HG03097 (cell line): Measurements from ENCODE around the gene SEZ6L.

ENCODE experiments used
- ATAC-seq: cut with Tn5 transposase; IDR thresholded peaks from one replicate; pipeline ENCODE4 v1.9.1; 2021; ENCODE audit not compliant: unreplicated experiment, low FRiP score

The SEZ6L gene

DNA sequence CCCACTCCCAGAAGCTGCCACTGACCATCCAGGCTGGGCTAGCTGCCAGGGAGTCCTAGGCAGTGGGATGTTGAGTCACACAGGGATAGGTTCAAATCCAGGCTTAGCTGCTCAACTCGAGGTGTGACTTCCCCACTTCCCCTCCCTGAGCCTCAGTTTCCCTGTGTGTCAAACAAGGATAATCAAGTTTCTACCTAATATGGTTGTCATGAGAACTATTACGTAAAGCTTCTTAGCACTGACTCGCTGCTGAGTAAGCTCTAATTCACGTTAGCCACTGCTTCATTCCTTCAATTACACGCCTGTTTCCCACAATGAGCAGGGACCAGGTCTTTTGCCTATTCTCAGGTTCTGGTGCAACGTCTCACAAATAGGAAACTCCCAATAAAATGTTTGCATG, 67.7 kb downstream of the SEZ6L start:
- ATAC-seq = no peak

DNA sequence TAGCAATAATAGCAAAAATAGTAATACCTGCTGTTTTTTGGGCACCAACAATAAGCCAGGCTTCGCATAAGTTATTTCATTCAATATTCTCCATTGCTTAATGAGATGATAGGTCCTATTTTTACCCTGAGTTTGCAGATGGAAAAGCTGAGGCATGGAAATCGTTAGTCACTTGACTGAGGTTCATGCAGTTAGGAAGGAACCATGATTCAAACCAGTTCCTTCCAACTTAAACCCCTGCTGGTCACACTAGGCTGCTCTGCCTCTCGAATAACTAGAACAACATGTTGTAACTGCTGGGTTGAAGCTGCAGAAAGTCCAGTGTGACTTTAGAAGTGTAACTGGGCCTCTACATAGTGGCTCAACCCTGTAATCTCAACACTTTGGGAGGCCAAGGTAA, 69.3 kb downstream of the SEZ6L start:
- ATAC-seq = no peak

DNA sequence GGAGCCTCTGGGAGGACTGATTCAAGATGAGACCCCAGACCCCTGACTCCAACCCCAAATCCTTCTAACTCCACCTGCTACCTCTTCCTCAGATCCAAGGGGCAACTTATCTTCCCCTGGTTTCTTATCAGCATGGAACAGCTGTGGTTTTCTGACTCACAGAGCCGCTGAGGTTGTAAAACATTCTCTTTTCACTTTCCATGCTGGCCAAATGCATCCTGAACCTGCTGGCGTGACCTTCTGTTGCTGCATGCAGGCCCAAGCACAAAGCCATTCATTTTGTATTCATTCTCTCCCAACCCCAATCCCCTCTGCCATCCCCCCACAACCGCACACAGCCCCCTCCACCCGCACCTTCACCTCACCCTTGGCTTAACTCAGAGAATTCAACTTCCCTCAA, 70.3 kb downstream of the SEZ6L start:
- no peak for ATAC-seq

DNA sequence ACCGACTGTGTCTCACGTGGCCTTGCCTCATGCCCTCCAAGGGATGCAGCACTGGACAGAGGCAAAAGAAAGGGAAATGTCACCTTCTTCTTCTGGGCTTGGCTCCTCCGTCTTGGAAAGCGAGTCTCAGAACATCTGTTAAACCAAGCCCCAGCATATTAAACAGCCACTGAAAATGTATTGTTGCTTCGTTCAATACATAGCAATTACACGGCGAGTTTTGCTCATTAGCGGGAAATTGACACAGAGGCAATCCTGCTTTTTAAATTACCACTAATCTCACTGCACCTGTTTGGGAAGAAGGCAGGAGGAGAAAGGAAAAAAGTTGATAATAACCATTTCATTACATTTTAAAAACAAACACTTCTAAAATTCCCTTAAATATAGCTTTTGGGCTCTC, 72.1 kb downstream of the SEZ6L start:
- no peak for ATAC-seq

DNA sequence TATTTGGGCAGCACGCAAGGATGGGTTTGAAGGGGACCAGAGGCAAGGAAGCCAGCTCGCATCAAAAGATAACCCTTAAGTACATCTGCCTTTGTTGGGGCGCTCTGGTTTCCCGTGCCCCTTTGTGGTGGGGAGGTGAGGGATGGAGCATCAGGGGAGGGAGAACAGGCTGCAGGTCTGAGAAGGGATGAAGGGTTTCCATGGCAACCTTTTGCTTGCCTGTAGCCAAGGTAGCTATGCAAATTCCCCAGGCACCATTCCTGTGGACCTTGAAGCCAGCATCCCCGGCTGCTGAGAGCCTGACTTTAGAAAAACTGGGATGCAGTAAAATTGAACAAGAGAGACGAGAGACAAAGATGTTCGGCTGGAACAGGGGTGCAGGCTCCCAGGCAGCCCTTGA, 75.7 kb downstream of the SEZ6L start:
- no peak for ATAC-seq

DNA sequence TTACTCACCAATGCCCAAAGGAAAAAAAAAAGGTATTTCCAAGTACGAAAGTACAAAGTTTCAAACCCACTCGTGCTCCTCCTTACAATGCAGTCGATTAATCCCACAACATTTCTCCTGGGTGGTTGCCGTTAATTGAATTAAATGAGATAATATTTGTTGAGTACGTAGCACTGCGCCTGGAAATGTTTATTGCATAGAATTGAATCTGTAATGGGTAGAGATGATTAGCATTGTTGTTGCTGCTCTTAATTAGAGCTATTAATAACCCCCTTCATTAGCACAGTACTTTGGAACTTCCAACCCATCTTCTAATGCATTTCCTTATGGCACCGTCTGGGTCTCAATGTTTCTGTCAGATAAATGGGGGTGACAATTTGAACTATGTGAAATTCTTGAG, 77.3 kb downstream of the SEZ6L start:
- ATAC-seq = no peak

DNA sequence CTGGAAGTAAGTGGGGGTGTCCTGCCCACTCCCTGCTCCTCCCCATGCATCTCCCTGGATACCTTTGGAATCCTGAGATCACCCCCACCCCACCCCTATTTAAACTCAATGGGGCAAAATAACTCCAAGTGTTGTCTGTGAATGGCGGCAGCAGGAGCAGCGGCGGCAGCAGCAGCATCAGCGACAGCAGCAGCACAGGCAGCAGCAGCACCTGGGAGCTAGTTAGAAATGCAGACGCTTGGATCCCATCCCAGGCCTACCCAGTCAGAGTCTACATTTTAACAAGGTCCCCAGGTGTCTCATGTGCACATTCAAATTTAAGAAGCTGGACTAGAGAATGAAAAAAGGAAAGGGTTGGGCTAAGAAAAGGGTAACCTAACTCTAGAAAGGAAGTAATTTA, 82.6 kb downstream of the SEZ6L start:
- no peak for ATAC-seq

DNA sequence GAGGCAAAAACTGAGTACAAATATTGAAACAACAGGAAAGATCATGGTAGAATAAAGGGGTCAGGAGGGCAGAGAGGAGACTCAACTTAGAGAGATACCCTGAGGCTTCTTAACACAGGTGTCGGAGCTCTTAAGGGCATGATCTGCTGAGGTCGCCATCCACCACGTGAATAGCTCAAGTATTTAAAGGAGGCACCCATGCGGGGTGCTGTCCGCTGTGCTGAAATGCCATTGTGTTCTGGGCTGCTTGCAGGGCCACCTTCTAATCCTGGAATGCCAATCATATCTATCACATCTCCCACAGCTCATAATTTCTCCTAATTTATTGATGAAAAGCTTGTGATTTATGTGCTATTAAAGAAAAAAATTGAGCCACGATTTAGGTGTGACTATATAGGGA, 90.2 kb downstream of the SEZ6L start:
- ATAC-seq = no peak

DNA sequence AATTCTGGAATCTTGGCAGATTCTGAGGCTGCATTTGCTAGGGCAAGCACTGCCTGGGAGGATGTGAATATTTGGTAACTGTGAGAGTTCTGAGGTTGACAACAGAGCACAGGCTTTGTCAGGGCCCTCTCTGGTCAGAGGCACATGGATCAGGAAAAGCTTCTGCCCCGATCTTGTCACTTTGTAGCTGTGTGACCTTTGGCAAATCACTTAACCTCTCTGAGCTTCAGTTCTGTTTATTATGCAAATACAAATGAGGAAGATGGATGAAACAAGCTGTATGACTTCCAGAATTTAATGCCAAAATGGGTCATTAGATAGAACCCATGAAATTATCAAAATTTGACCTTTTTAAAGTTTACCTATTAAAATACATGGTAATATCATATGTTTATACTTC, 94.9 kb downstream of the SEZ6L start:
- no peak for ATAC-seq

DNA sequence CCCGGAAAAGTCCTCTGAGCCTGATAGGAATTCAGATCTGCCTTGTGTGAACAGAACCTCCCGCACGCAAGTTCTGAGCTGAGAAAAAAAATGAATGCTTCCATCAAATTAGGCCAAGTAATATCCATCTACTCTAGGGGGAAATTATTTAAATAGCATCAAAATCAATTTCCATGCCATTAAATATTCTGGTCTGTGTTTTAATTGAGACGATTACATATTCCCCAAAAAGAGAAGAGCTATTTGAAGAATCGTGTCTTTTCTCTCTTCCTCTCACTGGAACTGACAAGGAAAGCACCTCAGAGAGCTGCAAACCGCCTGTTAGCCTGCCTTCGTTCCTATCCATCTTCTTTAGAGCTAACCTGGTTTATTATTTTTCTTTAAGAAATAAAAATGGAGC, 96.0 kb downstream of the SEZ6L start:
- ATAC-seq = no peak

DNA sequence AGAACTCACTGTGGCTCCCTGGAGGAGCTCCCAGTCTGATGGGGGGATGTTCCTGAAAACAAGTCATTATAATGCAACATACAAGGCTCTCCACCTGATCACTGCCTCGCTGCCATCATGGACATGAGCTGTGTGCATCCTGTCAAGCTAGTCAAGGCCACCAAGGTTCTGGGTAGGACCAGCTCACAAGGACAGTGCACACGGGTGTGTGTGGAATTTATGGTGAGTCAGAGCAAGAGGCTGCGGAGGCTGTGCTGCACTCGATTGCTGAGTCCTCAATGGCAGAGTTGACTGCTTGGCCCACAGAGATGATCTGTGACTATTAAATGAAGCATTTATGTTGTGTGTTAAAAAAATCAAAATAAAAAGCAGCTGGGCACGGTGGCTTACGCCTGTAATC, 96.6 kb downstream of the SEZ6L start:
- ATAC-seq = no peak

DNA sequence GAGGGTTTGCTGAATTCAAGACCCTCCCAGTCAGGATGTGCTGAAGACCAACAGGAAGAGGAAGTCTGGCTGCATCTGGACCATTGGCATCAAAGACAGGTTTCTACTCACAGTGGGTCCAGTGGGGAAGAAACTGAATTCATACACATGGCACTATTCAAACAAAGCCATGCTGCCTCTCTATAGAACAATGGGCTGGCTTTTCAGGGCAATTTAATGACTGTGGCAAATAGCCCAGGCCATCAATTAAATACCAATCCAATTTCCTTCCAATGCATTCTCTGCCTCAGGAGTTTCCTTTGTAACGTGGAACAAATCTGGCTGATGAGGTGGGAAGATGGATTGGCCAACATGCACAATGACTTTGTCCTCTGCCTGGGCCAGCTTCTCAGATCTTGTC, 98.6 kb downstream of the SEZ6L start:
- no peak for ATAC-seq

DNA sequence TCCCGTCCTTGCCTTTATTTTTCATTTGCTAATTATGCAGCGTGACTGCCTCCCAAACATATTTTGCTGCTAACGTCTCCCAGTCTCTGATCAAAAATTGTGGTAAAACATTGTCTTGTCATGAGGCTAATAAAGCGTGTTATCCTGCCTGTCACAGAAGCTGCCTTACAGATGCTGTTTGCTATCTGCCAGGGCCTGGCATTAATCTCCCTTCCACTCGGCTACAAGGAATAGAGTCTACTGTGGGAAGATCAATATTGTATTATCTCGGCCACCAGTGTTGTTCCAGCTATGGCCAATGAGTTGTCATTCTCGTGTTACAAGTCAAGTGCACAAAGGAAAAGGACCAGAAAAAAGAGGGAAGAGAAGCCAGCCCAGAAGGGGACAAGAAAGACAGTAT, 100.3 kb downstream of the SEZ6L start:
- no peak for ATAC-seq

DNA sequence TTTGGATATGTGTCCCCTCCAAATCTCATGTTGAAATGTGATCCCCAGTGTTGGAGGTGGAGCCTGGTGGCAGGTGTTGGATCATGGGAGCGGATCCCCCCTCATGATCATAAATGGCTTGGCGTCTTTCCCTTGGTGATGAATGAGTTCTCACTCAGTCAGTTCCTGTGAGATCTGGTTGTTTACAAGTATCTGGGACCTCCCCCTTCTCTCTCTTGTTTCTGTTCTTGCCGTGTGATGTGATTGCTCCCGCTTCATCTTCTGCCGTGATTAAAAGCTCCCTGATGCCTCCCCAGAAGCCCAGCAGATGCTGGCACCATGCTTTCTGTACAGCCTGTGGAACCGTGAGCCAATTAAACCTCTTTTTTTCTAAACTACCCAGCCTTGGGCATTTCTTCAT, 102.2 kb downstream of the SEZ6L start:
- no peak for ATAC-seq

DNA sequence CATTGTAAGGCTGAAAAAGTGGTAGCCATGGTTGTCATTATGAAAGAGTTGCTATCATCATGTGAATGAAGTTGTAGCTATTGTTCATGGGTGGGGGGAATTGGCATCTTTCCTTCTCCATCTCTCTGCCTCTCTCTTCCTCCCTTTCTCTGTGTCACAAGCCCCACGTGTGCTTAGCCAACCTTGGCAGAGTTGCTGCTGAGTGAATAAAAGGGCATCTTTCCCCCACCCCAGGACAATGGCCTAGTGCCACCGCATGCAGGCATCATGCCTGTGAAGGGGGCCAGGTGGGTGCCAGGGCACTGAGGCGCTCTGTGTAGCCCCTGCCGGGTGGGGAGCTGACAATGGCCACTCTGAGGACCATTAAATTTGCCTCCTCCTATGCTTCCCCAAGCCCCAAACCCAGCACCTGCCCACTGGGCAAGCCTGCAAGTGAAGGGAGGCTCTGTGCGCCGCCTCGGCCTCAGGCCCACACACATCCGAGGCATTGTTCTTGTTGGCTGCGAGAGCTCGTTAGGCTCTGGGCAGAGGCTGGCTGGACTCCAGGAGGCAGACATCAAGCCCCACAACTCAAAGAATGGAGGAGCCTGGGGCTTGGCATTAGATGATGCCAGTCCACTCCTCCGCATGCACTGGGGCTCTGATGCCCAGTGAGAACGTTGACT, 103.9 kb downstream of the SEZ6L start:
- no peak for ATAC-seq

DNA sequence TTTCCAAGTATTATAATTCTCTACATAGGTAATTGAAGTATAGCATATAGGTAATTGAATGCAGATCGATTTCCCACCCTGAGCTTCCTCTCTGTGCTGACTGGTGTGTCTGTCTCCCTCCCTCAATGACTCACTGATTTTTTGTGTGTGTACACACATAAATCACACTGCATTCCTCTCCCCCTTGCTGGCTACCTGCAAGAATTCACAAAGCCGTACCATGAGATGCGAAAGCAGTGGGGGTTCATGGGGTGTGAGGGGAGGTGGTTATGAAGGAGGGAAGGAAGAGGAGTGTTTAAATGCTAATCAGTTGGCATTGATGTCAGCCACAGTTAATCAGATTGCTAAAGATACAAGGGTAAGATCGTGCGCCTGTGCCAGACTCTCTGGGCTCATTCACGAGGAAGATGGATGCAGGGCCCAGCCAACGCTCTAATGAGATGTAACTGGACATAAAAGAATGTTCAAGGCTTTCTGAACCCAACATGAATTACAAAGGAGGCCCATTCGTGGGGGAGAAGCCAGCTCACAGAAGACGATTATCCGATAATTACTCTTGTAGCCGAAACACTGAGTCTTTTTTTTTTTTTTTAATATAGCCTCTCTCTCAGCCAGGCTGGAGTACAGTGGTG, 107.4 kb downstream of the SEZ6L start:
- no peak for ATAC-seq

DNA sequence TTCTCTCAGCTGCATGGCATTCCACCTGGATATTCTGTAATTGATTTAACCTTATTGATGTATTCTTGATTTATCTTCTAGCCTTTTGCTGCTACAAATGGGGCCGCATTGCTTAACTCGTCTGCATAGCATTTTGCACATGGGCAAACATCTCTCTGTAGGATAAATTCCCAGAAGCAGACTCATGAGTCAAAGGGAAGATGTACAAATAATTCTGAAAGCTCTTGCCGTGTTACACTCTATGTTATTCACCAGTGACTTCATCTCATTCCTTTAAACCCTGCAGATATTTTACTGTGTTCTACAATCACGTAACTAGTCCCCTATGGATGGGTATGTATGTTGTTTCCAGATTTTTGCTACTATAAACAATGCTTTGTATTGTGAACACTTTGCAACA, 112.7 kb downstream of the SEZ6L start:
- no peak for ATAC-seq

DNA sequence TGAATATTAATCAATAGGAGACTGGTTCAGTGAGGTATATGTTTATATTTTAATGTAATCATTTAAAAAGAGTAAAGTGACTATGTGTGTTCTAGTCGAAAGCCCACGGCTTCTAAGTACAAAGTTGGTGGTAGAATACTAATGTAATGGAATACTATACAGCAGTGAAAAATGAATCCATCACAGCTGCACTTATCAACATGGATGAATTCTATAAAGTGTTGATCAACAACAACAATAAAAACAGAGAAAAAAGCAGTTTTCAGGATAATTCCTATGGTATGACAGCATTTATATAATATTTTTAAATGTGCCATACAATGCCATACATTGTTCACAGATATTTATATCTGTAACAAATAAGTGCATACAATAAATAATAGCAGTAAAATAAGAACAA, 114.1 kb downstream of the SEZ6L start:
- no peak for ATAC-seq

DNA sequence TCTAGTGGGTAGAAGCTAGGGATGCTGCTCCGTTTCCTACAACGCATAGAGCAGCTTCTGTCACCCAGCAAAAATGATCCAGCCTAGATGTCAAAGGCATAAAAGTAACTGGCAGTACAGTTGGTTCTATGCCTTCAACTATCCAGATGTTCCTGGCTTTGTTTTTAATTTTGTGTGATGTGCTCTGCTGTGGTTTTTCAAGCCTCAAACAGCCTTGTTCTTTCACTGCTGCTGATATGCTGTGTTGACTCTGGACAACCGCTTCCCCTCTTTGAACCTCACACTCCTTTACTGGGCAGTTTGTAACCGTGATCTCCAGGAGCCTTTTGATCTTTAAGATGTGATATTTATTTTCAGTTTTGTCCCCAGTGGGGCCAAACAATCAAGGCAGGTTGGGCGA, 116.4 kb downstream of the SEZ6L start:
- no peak for ATAC-seq

DNA sequence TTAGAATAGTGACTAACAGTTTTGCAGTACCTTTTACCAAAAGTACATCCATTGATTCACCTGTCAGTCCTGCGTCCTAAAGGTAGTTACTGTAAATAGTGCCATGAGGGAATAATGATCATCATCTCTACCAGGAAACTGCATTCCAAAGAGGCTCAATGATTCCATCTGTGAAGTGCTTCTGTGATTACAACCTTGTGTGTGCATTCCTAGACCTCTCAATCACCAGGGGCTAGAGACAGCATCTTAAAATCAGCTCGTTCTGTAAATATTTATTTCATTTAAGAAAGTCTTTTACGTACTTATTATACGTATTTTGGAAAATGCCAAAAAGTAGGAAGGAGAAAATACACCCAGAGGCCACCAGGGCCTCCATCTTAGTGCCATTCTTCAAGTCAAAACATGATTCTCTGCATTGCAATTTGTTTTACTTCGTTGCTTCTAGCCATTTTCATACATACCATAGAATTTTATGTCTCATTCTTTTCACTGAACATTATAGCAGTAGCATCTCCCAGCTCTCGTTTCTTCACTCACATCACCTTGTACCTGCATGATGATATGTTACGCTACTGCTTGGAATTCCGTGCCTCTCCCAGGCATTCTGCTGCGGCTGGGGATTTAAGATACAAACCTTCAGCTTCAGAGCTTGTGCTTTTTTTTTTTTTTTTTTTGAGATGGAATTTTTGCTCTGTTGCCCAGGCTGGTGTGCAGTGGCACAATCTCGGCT, 117.0 kb downstream of the SEZ6L start:
- no peak for ATAC-seq

DNA sequence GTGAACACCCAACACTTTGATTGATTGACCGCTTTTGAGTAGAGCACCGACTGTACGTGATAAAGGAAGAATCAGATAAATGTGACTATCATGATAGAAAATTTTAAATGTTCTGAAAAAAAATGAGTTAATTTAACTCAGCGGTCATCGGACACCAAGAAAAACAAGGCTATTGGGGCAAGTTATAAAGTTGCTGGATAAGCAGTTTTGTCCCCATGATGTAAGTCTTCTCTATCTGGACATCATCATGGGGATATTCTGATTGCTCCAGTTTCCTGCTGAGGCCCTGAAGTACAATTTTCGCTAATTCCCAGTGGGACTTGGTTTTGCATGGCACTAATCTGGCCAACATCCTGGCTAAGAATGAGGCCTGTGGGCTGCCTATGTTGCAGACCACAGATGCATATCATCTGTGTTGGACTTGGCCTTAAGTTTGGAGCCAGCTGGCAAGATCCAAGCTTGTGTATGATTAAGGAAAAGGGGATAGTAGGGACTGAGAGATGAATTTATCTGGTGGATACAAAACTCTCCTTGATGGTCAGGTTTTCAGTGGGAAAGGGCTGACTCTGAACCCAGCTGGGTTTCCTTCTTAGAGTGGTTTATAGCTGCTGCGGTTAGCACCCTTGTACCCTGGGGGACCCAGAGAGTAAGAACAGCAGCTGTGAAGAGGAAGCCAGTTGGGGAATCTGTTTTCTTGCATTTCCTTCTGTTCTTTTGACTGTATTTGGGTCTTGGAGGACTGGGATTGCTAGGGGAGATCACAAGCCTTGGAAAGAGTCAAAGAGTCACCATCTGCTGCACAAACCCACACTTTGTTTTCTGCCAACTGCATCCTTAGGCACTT, 118.3 kb downstream of the SEZ6L start:
- no peak for ATAC-seq
